ENCODE data around the gene GET4. TPM values are rescaled to one million over a fixed set of nuclear protein-coding genes. Genes with fewer than 3 reads are reported as not detected.

GET4 gene
- total RNA-seq, 1 donor from 2014 or later, result 35.8 TPM

DNA sequence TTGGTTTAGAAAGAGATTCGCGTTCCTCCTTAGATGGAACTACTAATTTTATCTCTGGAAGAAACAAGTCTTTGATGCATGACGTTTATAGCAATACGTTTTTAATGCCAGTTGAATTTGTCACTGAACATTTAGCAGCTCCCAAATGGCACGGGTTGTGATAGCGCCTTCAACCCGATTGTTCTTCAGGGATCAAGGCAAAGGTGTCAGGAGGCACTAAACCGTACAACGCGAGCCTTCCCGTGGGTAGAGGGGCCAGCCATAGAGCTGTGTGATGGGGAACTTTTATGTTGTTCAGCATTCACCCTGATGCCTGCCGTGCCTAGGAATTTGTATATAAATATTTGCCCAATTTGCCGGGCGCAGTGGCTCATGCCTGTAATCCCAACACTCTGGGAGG is 3.4 kb downstream of the GET4 start:
- Histone ChIP-seq H3K9me3 (no peaks in the 10 kb centered on the region), H3K36me3 (no peaks in the 10 kb centered on the region), H3K27me3 (no peaks in the 10 kb centered on the region), H3K27ac (no peak overlapping the region), H3K4me3 (no peak overlapping the region), H3K4me1 (peaks cover 59% of the 10 kb centered on the region)
- DNase-seq (ENCODE audit: extremely low spot score in 2 of 2), result no peak
- TF ChIP-seq POLR2A (IDR thresholded peaks at IDR 0.05) (no peak), POLR2AphosphoS5 (IDR thresholded peaks at IDR 0.05; ENCODE audit: insufficient read depth in 1 of 2, low read depth in 1 of 2) (no peak)
- TF ChIP-seq, protein P1, sequence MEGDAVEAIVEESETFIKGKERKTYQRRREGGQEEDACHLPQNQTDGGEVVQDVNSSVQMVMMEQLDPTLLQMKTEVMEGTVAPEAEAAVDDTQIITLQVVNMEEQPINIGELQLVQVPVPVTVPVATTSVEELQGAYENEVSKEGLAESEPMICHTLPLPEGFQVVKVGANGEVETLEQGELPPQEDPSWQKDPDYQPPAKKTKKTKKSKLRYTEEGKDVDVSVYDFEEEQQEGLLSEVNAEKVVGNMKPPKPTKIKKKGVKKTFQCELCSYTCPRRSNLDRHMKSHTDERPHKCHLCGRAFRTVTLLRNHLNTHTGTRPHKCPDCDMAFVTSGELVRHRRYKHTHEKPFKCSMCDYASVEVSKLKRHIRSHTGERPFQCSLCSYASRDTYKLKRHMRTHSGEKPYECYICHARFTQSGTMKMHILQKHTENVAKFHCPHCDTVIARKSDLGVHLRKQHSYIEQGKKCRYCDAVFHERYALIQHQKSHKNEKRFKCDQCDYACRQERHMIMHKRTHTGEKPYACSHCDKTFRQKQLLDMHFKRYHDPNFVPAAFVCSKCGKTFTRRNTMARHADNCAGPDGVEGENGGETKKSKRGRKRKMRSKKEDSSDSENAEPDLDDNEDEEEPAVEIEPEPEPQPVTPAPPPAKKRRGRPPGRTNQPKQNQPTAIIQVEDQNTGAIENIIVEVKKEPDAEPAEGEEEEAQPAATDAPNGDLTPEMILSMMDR (IDR thresholded peaks at IDR 0.05), result no peak
- intact Hi-C loops (cut with DNase I), result loop anchor here (10.0 kb wide), 1 partner anchor 555 kb away; no protein-coding TSS in a partner anchor

DNA sequence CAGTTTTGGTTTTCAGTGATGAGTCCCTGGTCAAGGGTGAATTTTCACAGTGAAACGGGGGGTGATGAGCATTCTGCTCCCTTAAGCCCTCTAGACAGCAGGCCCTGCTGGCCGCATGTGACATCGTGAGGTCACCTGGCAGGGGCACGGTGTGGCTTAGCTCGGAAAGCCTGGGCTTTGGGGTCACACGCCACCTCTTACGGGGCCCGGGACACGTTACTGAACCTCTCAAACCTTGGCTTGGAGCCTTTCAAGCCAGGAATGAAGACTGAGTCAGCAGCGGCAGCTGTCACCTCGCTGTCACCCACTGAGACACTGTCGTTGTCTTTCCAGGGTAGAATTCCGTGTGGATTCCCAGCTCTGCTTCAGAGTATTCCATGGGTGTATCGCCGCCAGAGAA is 4.1 kb downstream of the GET4 start:
- Histone ChIP-seq H3K27ac (no peak overlapping the region), H3K9me3 (no peaks in the 10 kb centered on the region), H3K4me1 (peaks cover 62% of the 10 kb centered on the region), H3K36me3 (no peaks in the 10 kb centered on the region), H3K4me3 (no peak overlapping the region), H3K27me3 (no peaks in the 10 kb centered on the region)
- TF ChIP-seq POLR2A (IDR thresholded peaks at IDR 0.05) (no peak), POLR2AphosphoS5 (IDR thresholded peaks at IDR 0.05; ENCODE audit: insufficient read depth in 1 of 2, low read depth in 1 of 2) (no peak)
- TF ChIP-seq, protein P1 (IDR thresholded peaks at IDR 0.05), result no peak
- intact Hi-C loops (cut with DNase I), result no loop called here
- DNase-seq (ENCODE audit: extremely low spot score in 2 of 2), result no peak

DNA sequence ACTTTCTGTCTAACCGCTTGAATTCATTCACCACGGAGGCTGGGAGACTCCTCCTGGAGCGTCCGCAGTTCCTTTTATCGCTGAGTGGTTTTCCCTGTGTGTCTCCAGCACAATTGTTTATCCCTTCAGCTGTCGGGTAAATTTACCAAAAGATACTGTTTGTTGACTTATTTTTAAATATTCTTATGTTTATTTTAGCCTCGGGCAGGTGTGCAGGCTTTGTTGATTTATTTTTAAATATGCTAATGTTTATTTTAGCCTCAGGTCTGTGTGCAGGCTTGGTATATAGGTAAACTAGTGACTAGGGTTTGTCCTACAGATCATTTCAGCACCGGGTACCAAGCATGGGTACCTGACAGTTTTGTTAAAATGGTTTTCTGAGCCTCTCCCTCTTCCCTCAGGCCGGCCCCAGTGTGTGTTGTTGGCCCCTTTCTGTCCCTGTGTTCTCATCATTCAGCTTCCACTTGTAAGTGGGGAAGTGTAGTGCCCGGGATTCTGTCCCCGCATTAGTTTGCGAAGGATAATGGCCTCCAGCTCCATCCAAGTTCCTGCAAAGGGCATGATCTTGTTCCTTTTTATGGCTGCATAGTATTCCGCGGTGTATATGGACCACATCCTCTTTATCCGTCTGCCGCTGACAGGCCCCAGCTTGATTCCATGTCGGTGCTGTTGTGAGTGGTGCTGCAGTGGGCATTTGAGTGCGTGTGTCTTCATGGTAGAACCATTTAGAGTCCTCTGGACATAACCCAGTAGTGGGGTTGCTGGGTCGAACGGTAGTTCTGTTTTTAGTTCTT is 5.3 kb downstream of the GET4 start:
- Histone ChIP-seq H3K27me3 (no peaks in the 10 kb centered on the region), H3K9me3 (no peaks in the 10 kb centered on the region), H3K36me3 (peaks cover 0 to 2% of the 10 kb centered on the region in 2 donors), H3K4me1 (peaks cover 63% of the 10 kb centered on the region), H3K27ac (no peak overlapping the region), H3K4me3 (no peak overlapping the region)
- DNase-seq (ENCODE audit: extremely low spot score in 2 of 2), result no peak
- intact Hi-C loops (cut with DNase I), result loop anchor here (1.0 kb wide), 1 partner anchor 13 kb away; no protein-coding TSS in a partner anchor
- TF ChIP-seq POLR2A (IDR thresholded peaks at IDR 0.05), result no peak
- TF ChIP-seq, protein P1 (IDR thresholded peaks at IDR 0.05), result no peak

DNA sequence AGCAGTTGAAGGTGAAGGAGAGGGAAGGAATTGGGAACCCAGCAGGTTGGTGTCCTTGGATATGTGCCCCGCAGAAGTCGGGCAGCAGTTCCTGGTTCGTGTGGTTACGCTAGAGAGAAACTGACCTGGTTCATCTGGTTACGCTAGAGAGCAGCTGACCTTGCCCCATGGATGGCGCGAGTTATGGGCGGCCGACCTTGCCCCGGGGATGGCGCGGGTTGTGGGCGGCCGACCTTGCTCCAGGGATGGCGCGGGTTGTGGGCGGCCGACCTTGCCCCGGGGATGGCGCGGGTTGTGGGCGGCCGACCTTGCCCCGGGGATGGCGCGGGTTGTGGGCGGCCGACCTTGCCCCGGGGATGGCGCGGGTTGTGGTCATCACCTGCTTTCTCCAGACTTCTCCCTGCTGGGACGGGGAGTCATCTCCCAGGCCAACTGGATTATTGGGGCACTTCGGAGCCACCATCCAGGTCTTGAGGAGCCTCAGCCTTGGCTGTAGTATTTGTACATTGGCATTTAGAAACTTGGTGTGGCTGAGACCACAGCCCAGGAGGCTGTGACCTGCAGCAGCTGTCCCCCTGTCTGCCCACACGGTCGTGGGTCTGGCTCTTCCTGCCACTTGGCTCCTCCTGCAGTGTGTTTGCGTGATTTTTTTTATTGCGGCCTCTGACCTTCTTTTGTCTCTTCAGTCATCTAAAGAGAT is 6.1 kb downstream of the GET4 start:
- no peak overlapping the region for H3K27ac ChIP-seq

More for the DNA sequence above, 6.1 kb downstream of the GET4 start:
- Histone ChIP-seq H3K4me3 (no peak overlapping the region), H3K9me3 (no peaks in the 10 kb centered on the region), H3K27me3 (no peaks in the 10 kb centered on the region), H3K36me3 (peaks cover 0 to 11% of the 10 kb centered on the region in 2 donors), H3K4me1 (peaks cover 62% of the 10 kb centered on the region)
- no peak for DNase-seq (ENCODE audit: extremely low spot score in 2 of 2)
- intact Hi-C loops (cut with DNase I), result no loop called here
- TF ChIP-seq POLR2AphosphoS5 (IDR thresholded peaks at IDR 0.05; ENCODE audit: insufficient read depth in 1 of 2, low read depth in 1 of 2) (no peak), POLR2A (IDR thresholded peaks at IDR 0.05) (no peak)
- TF ChIP-seq, protein P1 (IDR thresholded peaks at IDR 0.05), result no peak
